Measurements from ENCODE around the gene TMEM186. TPM values are rescaled to one million over a fixed set of nuclear protein-coding genes. Genes with fewer than 3 reads are reported as not detected.
A peak's percentile ranks its signal among the peaks of the same experiment; 100 is the strongest.

The TMEM186 gene
- total RNA-seq, 1 experiment from 2014 or later = 12.4 TPM

GRCh38 chr16:8816967-8817655, 19.7 kb upstream of the TMEM186 start:
- in situ Hi-C loops (cut with HindIII; ENCODE audit: low pct_unique_long_range_greater_than_20kb, low sequenced_read_pairs) = no loop called here
- Histone ChIP-seq H3K9me3 (ENCODE audit: control insufficient read depth, insufficient read depth, low read depth, low read length) (no peaks in the 10 kb centered on the region), H3K27ac (ENCODE audit: low read length) (no peak overlapping the region), H3K4me3 (ENCODE audit: low read depth in 2 of 2, low read length in 2 of 2) (no peak overlapping the region), H3K36me3 (ENCODE audit: control insufficient read depth, insufficient read depth, low read length) (peaks cover 22% of the 10 kb centered on the region), H3K27me3 (ENCODE audit: control insufficient read depth, insufficient read depth, low read length) (no peaks in the 10 kb centered on the region), H3K4me1 (ENCODE audit: control insufficient read depth, insufficient read depth, low read length) (no peaks in the 10 kb centered on the region)
- intact Hi-C loops (cut with micrococcal nuclease; ENCODE audit: unreplicated experiment) = no loop called here
- DNase-seq (ENCODE audit: low read depth, low spot score) (no peak), ATAC-seq (0 out of 2 replicates have a peak, but pooled peaks have one; percentile 46)
- TF ChIP-seq CTCF (IDR thresholded peaks at IDR 0.05) (no peak), TCF7L2 (IDR thresholded peaks at IDR 0.05; ENCODE audit: low read depth, low read length) (no peak), SIN3A (IDR thresholded peaks at IDR 0.05; ENCODE audit: borderline replicate concordance, insufficient read depth, low read depth, low read length) (no peak), POLR2AphosphoS5 (IDR thresholded peaks at IDR 0.05; ENCODE audit: low read depth, low read length) (peak; percentile 30; the same call in 1 of the 2 replicates), REST (IDR thresholded peaks at IDR 0.05; ENCODE audit: insufficient read depth in 1 of 2, low read depth in 2 of 2, low read length in 1 of 2) (no peak)
- POLR2A ChIA-PET = interaction anchor here (0.6 kb wide), 1 partner anchor 536 kb away, joined by 3 read pairs; no protein-coding TSS in a partner anchor
- BruUV-seq (replicated peaks) = TSS peak; percentile 2
- CTCF ChIA-PET = no interaction called here

- H3K27me3 ChIP-seq (ENCODE audit: control insufficient read depth, insufficient read depth, low read length) = no peaks in the 10 kb centered on the region
- no peak overlapping the region for H3K27ac ChIP-seq (ENCODE audit: low read length)
- ATAC-seq (no peak), DNase-seq (ENCODE audit: low read depth, low spot score) (no peak)
- in situ Hi-C loops (cut with HindIII; ENCODE audit: low pct_unique_long_range_greater_than_20kb, low sequenced_read_pairs) = no loop called here
- intact Hi-C loops (cut with micrococcal nuclease; ENCODE audit: unreplicated experiment) = no loop called here
- peaks cover 39% of the 10 kb centered on the region for H3K36me3 ChIP-seq (ENCODE audit: control insufficient read depth, insufficient read depth, low read length)
- CTCF ChIA-PET = no interaction called here
- BruUV-seq (replicated peaks) = no TSS peak
- no peaks in the 10 kb centered on the region for H3K4me1 ChIP-seq (ENCODE audit: control insufficient read depth, insufficient read depth, low read length)
- TF ChIP-seq POLR2AphosphoS5 (IDR thresholded peaks at IDR 0.05; ENCODE audit: low read depth, low read length) = no peak
- no peak for TF ChIP-seq SIN3A (IDR thresholded peaks at IDR 0.05; ENCODE audit: borderline replicate concordance, insufficient read depth, low read depth, low read length)
- TF ChIP-seq TCF7L2 (IDR thresholded peaks at IDR 0.05; ENCODE audit: low read depth, low read length) = no peak
- no peak for TF ChIP-seq REST (IDR thresholded peaks at IDR 0.05; ENCODE audit: insufficient read depth in 1 of 2, low read depth in 2 of 2, low read length in 1 of 2)
- TF ChIP-seq CTCF (IDR thresholded peaks at IDR 0.05) = no peak
- no peak overlapping the region for H3K4me3 ChIP-seq (ENCODE audit: low read depth in 2 of 2, low read length in 2 of 2)
- H3K9me3 ChIP-seq (ENCODE audit: control insufficient read depth, insufficient read depth, low read depth, low read length) = no peaks in the 10 kb centered on the region
- POLR2A ChIA-PET = no interaction called here
Measured at GRCh38 chr16:8814095-8814806, 16.8 kb upstream of the TMEM186 start.
